Nephron (organoid): Measurements from ENCODE around the gene WDR93.

ENCODE experiments used
- H3K27ac Mint-ChIP-seq, 3 experiments: 2 replicates each; pipeline ENCODE4 v1.8.0; 2020; ENCODE audit warnings: mixed read lengths in 3 of 3, mild to moderate bottlenecking in 2 of 3, moderate library complexity in 1 of 3
- H3K27me3 Mint-ChIP-seq: 2 replicates; pipeline ENCODE4 v1.8.0; 2021; ENCODE audit warnings: low read depth, mild to moderate bottlenecking, moderate library complexity, mixed read lengths
- H3K36me3 Mint-ChIP-seq: 2 replicates; pipeline ENCODE4 v1.8.0; 2020; ENCODE audit warnings: low read depth, mixed read lengths
- H3K4me1 Mint-ChIP-seq: 2 replicates; pipeline ENCODE4 v1.8.0; 2020; ENCODE audit warnings: mixed read lengths
- H3K4me3 Mint-ChIP-seq, 3 experiments: 2 replicates each; pipeline ENCODE4 v1.8.0; 2020; ENCODE audit warnings: mild to moderate bottlenecking in 3 of 3, mixed read lengths in 3 of 3, moderate library complexity in 2 of 3
- H3K9me3 Mint-ChIP-seq: 2 replicates; pipeline ENCODE4 v1.8.0; 2020; ENCODE audit warnings: mixed read lengths
- TF ChIP-seq, protein P1 (sequence below), 3 experiments: fragments of 200-600 bp; sonication (generic); IDR thresholded peaks; one replicate each; pipeline ENCODE4 v1.5.0; 2021; ENCODE audit warnings: antibody characterized with exemption in 3 of 3; ENCODE audit not compliant: unreplicated experiment in 3 of 3

Gene WDR93

DNA sequence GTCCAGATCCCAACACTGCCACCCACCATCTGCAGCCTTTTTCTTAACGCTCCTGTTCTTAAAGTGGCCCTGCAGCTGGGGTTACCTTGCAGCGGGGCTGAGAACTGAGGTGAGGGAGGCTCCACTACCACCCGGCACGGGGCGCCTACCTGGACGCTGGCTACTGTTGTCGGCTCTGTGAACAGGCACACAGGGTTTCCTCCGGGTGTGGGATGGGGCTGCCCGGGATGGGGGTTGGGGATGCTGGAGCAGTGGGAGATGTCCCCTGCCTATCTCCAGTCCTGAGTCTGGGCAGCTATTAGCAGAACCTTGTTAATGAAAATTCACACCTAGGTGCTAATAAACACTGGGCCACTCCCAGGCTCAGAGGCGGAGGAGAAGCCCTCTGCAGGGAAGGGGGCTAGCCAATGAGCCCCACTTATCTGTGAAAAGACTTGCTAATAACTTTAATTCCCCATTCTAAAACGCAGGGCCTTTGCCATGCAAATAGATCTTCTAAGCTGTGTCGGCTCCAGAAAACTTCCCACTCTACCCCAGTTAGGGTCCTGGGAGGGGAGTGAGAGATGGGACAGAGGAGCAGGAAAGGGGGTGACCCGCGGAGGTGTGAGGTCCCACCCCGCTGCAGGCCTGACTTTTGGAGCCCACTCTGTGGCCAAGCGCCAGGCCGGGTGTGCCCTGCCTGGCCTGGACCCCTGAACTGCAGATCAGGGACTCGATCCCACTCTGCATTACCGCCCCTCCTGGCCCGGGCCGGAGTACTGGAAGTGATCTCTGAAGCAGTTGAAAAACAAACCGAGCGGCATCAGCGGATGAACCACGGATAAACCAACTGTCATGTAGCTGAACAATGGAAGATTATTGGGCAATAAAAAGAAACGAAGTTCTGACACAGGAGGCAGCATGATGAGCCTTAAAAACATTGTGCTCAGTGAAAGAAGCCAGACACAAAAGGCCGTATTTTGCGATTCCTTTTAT, 57.4 kb downstream of the WDR93 start:
- peaks cover 6% of the 10 kb centered on the region for H3K4me1 Mint-ChIP-seq
- H3K4me3 Mint-ChIP-seq: peak overlapping the region; percentile 42 to 75 (median 48)
- H3K27ac Mint-ChIP-seq: no peak overlapping the region
- TF ChIP-seq, protein P1, sequence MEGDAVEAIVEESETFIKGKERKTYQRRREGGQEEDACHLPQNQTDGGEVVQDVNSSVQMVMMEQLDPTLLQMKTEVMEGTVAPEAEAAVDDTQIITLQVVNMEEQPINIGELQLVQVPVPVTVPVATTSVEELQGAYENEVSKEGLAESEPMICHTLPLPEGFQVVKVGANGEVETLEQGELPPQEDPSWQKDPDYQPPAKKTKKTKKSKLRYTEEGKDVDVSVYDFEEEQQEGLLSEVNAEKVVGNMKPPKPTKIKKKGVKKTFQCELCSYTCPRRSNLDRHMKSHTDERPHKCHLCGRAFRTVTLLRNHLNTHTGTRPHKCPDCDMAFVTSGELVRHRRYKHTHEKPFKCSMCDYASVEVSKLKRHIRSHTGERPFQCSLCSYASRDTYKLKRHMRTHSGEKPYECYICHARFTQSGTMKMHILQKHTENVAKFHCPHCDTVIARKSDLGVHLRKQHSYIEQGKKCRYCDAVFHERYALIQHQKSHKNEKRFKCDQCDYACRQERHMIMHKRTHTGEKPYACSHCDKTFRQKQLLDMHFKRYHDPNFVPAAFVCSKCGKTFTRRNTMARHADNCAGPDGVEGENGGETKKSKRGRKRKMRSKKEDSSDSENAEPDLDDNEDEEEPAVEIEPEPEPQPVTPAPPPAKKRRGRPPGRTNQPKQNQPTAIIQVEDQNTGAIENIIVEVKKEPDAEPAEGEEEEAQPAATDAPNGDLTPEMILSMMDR (IDR thresholded peaks at IDR 0.05; ENCODE audit: unreplicated experiment in 3 of 3): no peak
- H3K36me3 Mint-ChIP-seq: no peaks in the 10 kb centered on the region
- no peaks in the 10 kb centered on the region for H3K9me3 Mint-ChIP-seq
- H3K27me3 Mint-ChIP-seq: peaks cover 15% of the 10 kb centered on the region

DNA sequence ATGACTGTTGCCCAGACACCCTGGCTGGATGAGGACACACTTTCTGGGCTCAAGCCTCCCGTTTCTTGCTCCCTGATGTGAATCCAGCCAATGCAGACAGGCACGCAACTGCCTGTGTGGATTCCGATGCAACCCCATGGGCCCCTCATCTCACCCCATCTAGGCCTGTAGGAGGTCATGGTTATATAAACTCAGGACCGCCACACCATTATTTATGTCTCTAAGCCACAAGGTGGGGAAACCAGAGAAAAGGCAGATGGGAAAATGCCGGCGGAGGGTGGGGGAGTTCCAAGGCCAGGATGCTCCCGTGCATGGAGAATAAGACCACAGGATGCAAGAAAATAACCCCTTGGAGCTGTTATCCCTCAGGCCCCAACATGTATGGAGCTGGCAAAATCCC, 58.4 kb downstream of the WDR93 start:
- H3K4me1 Mint-ChIP-seq: peaks cover 6% of the 10 kb centered on the region
- H3K27me3 Mint-ChIP-seq: peaks cover 13% of the 10 kb centered on the region
- H3K36me3 Mint-ChIP-seq: no peaks in the 10 kb centered on the region
- no peaks in the 10 kb centered on the region for H3K9me3 Mint-ChIP-seq
- peak overlapping the region; percentile 73 to 78 (median 75) for H3K4me3 Mint-ChIP-seq
- TF ChIP-seq, protein P1 (IDR thresholded peaks at IDR 0.05; ENCODE audit: unreplicated experiment in 3 of 3): no peak
- no peak overlapping the region for H3K27ac Mint-ChIP-seq

GRCh38 chr15:89749526-89749925, 58.9 kb downstream of the WDR93 start:
- H3K4me3 Mint-ChIP-seq: peak overlapping the region; percentile 73 to 82 (median 78)
- TF ChIP-seq, protein P1 (IDR thresholded peaks at IDR 0.05; ENCODE audit: unreplicated experiment in 3 of 3): no peak
- H3K9me3 Mint-ChIP-seq: no peaks in the 10 kb centered on the region
- no peaks in the 10 kb centered on the region for H3K36me3 Mint-ChIP-seq
- H3K27ac Mint-ChIP-seq: no peak overlapping the region
- H3K4me1 Mint-ChIP-seq: peaks cover 6% of the 10 kb centered on the region
- peaks cover 13% of the 10 kb centered on the region for H3K27me3 Mint-ChIP-seq

DNA sequence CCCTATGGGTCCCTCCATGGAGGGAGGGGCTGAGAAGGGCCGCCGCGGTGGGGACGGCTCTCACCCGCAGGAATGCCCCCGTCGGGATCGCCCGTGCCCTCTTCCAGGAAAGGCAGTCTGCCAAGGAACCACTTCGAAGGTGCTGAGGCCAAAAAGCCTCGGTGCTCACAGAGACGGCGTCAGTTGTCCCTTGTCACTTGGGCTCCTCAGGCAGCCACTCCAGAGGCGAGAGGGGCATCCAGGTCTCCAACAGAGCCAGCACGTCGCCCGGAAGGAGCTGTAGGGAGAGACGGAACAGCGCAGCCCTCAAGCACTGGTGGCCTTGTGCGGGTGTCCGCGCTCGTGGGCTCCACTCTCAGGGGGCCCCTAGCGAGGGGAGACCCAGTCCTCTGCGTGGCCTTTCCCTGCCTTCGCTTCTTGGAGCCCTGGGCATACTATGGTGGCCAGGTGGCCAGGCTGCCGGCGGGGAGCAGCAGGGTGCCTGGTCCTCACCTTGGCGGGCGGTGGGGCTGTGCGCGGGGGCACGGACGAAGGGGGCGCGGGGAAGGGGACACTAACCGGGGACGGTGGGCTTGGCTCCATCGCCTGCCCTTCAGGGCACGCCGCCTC, 59.4 kb downstream of the WDR93 start:
- TF ChIP-seq, protein P1 (IDR thresholded peaks at IDR 0.05; ENCODE audit: unreplicated experiment in 3 of 3): no peak
- Mint-ChIP-seq H3K4me1 (peaks cover 6% of the 10 kb centered on the region), H3K36me3 (no peaks in the 10 kb centered on the region), H3K27ac (no peak overlapping the region), H3K4me3 (peak overlapping the region; percentile 73 to 82 (median 78)), H3K27me3 (peaks cover 13% of the 10 kb centered on the region), H3K9me3 (no peaks in the 10 kb centered on the region)

DNA sequence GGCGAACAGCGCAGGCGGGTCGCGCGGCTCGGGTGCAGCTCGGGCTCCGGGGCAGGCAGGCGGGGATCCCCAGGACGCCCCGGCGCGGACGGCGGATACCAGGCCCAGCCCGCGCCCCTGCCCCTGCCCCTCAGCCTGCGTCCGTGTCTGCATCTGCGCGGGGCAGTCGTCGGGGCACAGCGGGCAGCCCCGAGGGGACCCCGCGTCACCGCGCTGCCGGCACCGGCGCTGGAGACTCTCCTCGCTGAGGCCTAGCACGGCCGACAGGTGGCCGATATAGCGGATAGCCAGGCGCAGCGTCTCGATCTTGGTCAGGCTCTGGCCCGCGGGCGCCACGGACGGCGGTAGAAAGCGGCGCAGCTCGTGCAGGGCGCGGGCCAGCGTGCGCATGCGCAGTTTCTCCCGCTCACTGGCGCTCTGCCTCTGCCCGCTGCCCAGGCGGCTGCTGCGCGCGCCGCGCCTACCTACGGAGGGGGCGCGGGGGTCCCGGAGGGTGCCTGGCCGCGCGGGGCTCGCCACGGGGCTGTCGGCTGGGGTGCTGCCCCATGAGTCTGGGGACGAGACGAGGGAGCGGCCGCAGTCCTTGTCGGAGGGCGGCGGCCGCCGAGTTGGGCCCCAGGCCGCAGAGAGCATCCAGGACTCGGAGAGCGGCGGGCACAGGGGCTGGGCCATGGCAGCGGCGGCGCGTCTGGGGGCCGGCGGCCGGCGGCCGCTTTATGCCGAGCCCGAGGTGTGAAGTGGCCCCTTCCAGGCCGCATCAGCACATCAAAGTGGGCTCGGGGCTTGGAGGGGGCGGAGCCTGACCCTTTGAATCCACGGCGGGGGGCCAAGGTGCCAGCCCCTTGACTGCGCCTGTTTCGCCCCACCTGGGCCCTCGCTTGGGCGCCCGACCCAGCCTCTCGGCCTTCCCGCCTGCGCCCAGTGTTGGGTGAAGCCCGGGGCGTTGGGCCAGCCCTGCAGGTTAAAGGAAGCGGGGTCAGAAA, 60.2 kb downstream of the WDR93 start, which contains the start of gene MESP1:
Gene MESP1 (minus strand): TSS at position 690 of the 983 bp plus-strand sequence. CDS start 18 bp downstream, at position 672.
- H3K27me3 Mint-ChIP-seq: peaks cover 19% of the 10 kb centered on the region
- H3K4me1 Mint-ChIP-seq: peaks cover 6% of the 10 kb centered on the region
- no peaks in the 10 kb centered on the region for H3K36me3 Mint-ChIP-seq
- H3K27ac Mint-ChIP-seq: no peak within 1 kb of the TSS
- peak within 1 kb of the TSS; percentile 73 to 82 (median 78) for H3K4me3 Mint-ChIP-seq
- TF ChIP-seq, protein P1 (IDR thresholded peaks at IDR 0.05; ENCODE audit: unreplicated experiment in 3 of 3): peak; percentile 89 to 90 (median 89)
- H3K9me3 Mint-ChIP-seq: no peaks in the 10 kb centered on the region
